CMK (cell line): ENCODE data around the gene MAGOH.
"Not testable (repeated sequence)": the region's sequence is repeated elsewhere in the genome, so short reads cannot be mapped to it uniquely, and the experiment has no call there.

Experiments
- DNase-seq: peaks from one replicate; pipeline ENCODE4 v3.0.0-alpha.2; 2010; ENCODE audit warnings: low read depth

MAGOH gene

DNA sequence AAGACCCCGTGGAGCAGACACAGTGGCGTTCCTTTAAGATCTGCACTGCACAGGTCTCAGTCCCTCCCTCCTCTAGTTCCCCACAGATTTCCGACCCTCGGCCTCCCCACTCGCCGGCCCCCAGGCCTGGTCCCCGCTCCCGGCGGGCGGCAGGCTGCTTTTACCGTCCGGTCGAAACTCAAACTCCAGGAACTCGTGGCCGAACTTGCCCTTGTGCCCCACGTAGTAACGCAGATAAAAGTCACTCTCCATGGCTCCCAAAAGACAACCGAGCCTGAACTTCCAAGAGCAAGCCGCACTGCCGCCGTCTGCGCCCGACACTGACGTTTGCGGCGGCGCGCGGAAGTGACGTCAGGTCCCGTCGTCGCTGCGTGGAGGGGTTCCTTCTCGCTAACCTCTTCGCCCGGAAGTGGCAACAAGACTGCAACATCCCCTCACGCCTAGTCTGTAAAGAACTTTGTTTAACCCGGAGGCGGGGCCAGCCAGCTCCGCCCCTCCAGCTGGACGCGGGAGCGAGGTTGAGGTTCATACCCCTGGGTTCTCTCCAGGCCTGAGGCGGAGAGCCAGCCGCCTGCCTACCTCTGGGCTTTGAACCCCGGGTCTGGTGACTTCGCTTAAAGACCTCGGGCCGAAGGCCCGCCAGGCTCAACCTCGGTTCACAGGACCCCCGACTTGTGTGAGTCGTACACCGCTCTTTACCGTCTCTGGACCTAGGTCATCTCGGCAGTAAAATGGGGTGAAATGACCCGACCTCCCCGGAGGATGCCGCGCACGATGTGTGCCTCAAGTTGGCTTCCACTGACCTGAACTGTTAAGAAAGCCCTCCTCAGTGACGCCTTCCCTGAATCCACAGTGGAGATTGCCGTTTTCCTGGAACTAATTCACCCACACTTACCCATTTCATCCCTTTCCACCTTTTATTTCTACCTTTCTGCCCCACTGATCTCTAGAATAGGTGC is at the start of gene MAGOH:
Gene MAGOH (minus strand): TSS at position 322 of the 959 bp plus-strand sequence. CDS start 70 bp downstream, at position 252.
- DNase-seq, result peak; percentile 92

DNA sequence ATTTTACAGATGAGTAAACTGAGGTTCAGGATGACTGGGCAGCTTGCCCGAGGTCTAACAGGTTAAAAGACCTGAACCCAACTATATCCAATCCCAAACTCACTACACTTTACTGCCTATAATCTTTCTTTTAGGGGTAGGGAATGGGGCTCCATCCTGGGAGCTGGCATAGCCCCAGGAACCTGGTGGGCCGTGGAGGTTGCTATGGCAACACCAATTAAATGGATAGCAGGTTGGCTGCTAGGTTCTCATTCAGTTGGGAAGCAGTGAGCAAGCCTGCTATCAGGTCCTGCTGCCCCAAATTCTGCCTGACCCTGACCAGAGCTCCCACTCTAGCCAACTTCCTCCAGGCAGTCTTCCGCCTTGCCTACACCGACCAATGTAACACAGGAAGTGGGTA is 48.6 kb upstream of the MAGOH start:
- no peak for DNase-seq

DNA sequence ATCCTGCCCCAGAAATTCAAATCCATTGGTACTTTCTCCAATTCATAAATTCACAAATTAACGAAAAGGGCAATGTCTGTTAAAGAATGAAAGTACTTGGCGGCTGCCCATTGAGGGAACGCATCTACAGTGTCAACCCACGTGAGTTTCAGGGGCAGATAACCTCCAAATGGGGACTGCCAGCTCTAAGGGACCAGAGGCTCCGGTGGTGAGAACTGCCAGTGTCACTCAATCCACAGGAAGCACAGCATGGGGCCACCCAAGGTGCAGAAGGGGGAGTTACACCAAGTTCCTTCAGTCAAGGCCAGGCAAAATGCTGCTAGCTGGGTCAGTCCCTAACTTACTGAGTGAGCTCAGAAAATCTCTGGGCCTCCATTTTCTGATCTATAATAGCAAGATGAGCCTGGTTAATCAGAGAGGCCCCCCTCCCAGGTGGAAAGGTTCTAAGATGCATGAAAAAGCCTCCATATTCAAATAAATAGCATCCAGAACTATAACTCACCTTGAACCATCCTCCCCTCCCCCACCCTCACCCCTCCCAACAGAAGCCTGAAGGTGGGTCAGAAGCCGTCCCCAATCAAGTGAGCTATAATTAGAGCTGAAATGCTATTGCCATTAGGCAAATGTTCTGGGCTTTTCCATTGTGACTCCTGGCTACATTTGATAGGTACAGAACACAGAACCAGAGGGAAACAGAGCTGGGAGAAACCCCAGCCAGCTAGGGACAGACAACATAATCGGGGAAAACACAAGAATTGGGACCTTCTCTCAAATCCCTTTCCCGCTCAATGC is 47.8 kb upstream of the MAGOH start:
- no peak for DNase-seq

DNA sequence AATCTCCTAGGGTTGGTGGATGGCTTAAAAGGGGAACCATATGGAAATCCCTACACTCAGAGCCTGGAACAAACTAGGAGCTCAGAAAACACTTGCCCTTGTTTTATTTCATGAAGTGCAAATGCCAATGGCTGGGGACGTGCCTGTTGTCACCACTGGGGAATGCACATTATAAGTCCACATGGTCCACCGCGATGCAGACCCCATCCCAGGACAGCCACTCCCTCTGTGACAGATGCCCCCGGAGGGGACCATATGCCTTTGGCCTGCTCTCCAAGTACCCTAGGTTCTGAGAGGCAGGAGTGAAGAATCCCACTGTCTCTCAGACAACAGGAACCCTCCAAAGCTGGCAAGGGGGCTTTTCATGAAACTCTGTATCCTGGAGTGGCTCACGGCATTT is 47.2 kb upstream of the MAGOH start:
- no peak for DNase-seq

DNA sequence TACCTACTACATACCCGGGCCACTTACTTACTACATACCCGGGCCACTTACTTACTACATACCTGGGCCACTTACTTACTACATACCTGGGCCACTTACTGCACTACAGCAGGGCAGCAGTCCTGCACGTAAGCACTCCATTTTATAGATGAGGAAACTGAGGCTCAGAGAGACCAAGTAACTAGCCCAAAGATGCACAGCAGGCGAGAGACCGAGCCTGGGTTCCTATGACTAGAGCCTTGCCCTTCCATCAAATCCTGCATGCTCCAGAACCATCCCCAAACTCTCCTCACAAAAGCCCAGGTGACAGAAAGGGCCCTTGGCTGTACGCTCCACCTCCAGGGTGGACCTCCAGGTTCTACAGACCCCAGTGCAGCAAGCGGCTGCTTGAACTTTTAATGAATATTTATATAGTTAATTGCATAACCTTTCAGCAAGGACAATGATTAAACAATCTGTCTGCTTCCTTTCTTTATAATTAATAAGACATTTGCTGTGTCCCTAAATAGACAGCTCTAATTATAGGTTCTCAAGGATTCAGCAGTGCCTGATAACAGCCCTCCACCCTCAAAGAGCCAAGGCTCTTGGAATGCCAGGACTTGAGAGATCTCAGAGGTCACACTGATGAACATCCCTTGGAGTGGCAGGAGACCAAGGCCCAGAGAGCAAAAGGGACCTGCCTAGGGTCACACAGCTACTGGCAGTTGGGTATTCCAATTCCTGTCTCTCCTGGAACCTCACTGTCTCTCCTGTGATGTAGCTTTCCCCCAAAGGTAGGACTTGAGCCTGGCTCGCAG is 46.1 kb upstream of the MAGOH start:
- no peak for DNase-seq

DNA sequence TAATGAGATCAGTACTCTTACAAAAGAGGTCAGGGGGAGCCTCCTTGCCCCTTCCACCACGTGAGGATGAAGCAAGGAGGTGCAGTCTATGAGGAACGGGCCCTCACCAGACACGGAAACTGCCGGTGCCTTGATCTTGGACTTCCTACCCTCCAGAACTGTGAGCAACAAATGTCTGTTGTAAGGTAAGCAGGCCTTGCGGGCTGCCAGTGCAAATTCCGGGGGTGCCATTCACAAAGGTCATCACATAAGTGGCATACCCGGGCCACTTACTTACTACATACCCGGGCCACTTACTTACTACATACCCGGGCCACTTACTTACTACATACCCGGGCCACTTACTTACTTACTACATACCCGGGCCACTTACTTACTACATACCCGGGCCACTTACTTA is 44.8 kb upstream of the MAGOH start:
- not testable (repeated sequence) for DNase-seq

DNA sequence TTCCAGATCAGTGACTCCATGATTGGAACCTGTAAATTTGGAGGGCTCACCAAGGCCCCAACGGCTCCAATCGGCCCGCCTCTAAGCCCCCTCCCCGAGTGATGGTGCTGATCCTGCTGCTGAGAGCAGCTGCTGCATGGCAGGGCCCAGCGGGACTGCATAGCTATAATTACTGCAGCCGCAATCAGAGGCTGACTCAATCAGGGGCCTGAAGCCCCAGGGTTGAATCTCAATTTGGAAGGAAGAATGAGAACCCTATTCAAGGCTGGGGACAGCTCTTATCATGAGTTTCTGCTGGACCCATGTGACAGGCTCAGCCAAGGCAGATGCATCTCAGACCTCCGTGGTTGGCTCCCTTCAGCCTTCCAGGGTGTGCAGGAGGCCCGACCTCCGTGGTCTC is 42.8 kb upstream of the MAGOH start:
- no peak for DNase-seq

DNA sequence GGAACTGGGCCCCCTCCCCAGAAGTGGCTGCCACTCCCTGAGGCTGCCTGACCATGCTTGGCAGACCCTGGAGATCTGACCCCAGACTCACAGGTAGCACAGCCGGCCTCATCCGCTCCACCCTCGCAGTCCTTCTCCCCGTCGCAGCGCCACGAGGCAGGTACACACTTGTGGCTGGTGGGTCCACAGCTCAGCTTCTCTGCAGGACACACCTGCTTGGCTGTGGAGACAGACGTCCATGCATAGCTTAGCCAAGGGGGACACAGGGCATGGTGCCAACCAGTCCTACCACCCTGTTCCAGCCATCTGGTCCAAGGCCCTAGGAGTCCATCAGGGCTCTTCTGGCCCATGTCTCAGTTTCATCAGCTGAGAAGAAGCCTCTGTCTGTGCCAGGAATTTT is 42.2 kb upstream of the MAGOH start:
- no peak for DNase-seq

DNA sequence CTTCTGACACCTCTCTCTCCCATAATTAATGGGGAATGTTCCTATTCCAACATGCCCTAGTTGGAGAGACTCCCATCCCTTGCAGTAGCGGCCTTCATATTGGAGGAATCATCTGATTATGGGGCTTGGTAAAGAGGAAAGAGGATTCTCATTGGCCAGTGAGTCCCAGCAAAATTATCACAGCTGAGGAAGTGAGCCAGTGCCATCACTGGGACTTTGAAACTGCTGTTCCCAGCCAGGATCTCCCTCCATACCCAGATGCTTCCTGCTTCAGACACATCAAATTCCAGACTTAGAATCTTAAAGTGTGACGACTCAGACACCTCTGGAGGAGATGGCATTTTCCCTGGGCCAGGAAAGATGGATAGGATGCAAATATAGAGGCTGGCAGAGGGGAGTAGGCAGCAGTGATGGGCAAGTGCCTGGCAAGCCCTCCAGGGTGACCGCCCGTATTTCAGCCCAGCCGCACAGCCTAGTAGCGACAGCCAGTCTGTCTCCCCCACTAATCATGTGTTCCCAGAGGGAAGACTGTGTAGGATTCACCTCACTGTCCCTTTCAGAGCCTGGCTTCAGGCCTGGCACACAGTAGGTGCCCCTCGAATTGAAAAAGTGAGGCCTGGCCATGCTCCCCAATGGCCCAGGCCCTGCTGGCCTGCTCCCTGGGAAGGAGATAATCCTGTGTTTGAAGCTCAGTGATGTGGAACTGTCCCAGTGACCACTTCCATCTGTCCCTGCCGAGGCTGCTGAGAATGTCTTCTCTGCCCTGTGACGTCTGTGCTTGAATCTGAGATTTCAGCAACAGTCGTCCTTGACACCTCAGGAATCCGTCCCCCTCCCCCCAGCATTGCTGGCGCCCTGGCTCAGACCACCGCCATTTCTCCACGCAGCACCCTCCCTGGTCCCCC is 41.2 kb upstream of the MAGOH start:
- DNase-seq, result no peak

DNA sequence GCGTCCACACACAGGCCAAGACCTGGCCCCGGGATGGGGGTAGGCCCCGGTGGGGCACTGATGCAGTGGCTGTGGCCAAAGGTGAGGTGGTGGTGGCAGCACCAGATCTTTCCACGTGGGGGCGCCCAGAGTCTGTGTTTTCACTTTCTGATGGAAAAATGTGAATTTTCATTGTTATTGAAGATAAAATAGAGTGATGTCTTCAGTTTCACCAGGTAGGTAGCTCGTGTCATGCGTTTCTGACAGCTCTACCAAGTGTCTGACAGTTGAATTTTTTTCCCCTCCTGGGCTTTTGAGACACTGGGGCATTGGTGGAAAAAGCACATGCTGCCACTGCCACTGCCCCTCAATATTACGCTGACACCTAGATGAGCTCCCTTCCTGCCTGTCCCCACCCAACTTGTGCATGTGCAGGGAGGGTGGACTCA is 40.0 kb upstream of the MAGOH start:
- DNase-seq, result no peak

DNA sequence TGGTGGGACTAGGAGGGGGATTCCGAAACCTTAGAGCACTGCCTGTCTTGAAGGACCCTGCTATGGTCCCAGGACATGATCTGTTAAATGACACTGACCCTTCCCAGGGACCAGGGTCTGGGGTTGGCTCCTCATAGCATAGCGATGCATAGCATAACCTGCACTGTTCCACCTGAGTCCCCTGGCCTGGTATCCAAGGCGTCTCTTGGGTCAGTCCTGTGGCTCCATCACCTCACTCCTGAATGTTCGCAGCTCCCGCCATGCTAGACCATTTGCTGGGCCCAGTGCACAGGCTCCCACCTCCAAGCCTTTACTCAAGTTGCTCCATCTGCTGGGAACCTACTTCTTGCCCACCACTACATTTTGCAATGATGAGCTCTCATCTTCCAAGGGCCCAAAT is 39.0 kb upstream of the MAGOH start:
- DNase-seq, result no peak

DNA sequence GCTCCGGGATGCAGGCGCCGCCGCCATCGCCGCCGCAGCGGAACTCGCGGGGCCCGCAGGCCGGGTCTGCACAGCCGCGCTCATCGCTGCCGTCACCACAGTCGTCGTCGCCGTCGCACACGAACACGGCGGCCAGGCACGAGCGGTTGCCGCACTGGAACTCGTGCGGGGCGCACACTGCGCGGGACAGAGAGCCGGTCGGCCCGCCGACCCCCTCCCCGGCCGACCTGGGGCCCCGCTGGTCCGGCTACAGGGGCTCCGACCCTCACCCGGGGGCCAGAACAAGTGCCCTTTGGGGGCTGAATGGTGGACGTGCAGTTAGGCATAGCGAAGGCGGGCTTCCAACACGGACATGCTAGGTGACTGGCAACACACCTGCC is 38.6 kb upstream of the MAGOH start:
- DNase-seq, result no peak

DNA sequence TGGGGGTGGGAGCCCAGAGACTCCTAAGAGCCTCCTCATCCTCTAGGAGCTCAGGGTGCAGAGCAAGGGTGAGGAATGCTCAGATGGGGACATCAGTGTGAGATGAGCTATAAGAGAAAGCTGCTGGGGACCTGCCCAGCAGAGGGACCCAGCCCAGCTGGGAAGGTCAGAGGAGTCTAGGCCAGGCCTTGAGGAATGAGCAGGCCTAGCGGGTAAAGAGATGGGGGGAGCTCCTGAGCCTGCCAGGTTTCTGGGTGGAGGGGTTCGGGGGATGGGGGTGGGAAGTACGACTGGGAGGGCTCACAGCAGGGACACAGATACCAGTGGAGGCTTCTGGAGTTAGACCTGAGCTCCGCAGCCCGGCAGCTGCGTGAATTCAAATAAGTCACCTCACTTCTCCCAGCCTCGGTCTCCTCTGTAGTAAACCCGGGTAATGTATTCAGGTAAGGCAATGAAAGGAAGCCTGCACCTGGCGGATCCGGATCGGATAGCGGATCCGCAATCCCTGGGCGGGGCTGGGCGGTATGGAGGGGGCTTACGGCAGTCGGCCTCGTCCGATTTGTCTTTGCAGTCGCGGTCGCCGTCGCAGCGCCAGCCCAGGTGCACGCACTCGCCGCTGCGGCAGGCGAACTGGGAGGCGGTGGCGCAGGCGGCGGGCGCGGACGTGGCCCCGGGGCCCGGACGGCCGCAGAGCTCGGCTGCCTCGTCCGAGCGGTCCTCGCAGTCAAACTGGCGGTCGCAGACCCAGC is 38.0 kb upstream of the MAGOH start:
- no peak for DNase-seq

DNA sequence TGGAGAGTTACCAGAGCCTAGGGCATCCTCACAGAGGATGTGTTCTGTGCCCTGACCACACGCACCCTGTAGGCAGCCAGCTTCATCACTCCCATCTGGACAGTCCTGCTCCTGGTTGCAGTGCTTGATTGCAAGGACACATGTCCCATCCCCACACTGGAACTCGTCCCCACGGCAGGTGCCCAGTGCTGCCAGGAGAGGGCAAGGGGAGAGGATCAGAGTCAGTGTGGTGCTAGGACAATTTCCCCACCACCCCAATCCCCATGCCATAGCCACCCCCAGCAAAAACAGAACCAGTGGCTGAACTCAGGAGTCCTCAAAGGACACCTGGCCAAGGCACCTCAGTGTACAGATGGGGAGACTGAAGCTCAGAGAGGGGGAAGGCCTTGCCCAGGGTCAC is 37.2 kb upstream of the MAGOH start:
- DNase-seq, result no peak

DNA sequence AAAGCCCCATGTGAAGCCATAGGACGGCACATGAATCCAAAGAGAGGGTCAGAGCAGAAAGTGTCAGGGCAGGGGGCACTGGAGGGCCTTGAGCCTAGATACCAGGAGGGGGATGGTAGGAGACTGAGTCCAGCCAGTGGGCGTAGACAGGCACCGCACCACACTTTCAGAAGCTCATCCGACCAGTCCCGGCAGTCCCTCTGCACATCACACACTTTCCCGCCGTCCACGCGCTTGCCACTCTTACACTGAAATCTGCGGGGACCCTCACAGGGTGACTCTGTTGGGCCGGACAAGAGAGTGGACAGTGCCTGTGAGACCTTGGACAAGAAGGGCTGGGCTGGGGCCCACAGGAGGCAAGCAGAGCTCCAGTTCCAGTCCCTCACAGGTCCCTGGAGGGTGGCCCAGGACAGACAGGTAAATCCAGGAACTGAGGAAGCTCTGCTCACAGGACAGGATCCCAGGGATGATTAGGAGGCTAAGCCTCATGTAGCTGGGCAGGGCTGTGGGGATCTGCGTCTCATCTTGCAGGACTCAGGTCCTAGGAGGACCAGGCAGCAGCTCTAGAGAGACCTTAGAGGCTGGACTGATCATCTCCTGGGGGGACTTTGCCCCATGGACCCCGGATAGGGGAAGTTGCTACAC is 36.3 kb upstream of the MAGOH start:
- no peak for DNase-seq

DNA sequence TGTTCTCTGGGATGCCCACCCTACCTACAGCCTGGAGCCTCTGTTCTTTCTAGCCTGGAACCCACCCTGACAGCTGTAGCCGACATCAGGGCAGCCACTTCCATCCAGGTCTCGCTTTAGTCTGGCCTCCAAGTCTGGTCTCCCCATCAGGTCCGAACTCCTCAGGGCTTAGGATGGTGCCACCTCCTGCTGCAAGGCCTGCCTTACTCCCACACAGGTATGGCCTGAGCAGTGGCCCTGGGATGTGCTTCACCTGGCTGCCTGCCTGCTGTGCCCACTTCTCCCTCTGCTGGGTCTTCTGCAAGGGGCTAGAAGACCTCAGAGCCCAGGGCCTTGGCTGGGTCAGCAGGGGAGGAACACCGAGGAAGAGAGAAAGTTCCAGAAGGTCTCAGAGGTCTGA is 35.7 kb upstream of the MAGOH start:
- DNase-seq, result no peak

DNA sequence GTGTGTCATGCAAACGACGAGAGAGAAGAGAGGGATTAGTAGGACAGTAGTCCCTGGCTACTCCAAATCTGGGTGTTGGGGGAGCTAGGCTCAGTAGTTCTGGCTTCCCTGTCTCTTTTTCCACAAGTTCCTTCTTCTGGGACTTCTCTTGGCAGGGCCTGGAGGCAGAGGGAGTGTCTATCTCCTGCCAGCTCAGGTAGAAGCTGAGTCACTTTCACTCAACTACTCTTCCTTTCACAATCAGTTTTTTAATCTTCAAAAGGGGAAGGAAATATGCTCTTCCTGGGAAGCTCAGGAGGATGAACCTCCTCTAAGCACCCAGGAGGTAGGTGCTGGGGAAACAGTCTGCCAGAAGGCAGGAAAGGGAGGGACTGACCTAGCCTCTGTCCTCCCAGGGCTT is 35.2 kb upstream of the MAGOH start:
- no peak for DNase-seq

DNA sequence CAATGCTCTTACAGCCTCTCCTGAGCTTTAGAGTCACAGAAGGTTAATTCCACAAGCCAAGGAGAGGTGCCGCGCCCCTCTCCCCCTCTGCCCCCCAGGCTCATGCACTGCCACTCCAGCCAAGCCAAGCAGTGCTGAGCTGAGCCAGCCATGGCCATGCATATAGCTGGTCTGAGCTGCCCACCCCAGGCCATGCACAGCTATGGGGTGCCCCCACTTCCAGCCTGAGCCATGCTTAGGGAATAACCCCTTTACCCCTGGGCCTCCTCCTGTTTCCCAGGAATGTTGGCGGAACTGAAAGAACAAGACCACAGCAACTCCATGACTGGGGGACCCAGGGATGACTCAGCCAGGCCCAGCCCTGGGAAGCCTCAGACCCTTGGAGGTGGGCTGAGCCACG is 34.0 kb upstream of the MAGOH start:
- DNase-seq, result no peak

DNA sequence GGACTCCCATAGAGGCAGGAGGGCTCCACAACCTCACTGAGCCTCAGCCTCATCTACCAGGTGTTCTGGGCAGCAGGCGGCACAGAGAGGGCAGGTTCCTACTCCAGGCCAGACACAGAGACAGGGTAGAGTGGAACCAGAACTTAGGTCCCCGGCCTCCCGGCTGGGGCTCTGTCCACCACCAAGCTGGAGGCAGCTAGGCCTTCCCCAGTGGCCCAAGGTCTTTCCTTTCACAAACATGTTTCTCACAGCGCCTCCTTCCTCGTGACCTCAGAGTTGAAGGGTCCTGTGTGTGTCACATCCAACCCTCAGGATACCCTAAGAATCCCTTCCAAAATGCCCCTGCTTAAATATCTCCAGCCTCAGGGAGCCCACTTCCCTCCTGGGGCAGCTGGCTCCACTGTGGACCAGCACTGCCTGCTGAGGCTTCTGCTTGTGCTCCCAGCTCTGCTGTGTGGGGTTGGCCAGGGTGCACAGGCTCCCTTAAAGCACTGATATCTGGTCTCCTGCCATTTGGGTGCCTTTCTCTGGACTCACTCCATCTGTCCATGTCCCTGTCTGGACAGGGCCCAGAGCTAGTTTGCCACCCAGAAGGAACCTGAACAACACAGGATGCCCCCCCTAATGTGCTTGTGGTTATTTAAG is 33.2 kb upstream of the MAGOH start:
- no peak for DNase-seq

DNA sequence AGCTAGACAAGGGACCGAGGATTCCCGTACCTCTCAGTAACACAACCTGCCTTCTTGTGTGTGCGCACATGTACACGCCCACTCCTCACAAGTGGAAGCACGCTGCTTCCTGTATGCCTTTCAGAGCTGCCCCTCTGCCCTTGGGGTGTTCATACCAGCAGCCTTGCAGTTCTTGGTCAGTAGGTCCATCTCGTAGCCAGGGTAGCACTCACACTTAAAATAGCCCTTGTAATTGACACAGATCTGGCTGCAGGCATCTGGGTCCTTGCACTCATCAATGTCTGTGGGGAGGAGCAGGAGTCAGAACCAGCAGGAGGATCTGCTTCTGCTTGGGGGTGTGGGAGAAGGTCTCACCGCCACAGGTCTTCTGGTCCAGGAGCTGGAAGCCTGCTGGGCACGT is 32.6 kb upstream of the MAGOH start:
- DNase-seq, result no peak
